Activated T-cell treated with anti-CD3 and anti-CD28 coated beads for 4 hours (primary cell): ENCODE data around the gene DIAPH1.

ENCODE experiments used
- DNase-seq: peaks from one replicate; pipeline ENCODE4 v3.0.0-alpha.2; 2020

DIAPH1 gene

GRCh38 chr5:141618804-141619554, at the start of gene DIAPH1:
TSS of gene DIAPH1 (minus strand) at chr5:141619000. CDS start at chr5:141618914, 86 bp downstream.
- DNase-seq: peak; percentile 99

- no peak for DNase-seq
Measured at GRCh38 chr5:141665995-141666940, 47.5 kb upstream of the DIAPH1 start.

- DNase-seq: peak; percentile 60
Measured at GRCh38 chr5:141664733-141665461, 46.1 kb upstream of the DIAPH1 start.

- no peak for DNase-seq
Measured at GRCh38 chr5:141663506-141663905, 44.7 kb upstream of the DIAPH1 start.

GRCh38 chr5:141662028-141662427, 43.2 kb upstream of the DIAPH1 start:
- DNase-seq: no peak

- no peak for DNase-seq
Measured at GRCh38 chr5:141657937-141658545, 39.2 kb upstream of the DIAPH1 start.

GRCh38 chr5:141657404-141657803, 38.6 kb upstream of the DIAPH1 start:
- DNase-seq: no peak

GRCh38 chr5:141656396-141656795, 37.6 kb upstream of the DIAPH1 start:
- no peak for DNase-seq

- no peak for DNase-seq
Measured at GRCh38 chr5:141655020-141655419, 36.2 kb upstream of the DIAPH1 start.

GRCh38 chr5:141654298-141654697, 35.5 kb upstream of the DIAPH1 start:
- no peak for DNase-seq

- DNase-seq: no peak
Measured at GRCh38 chr5:141651728-141652105, 32.9 kb upstream of the DIAPH1 start.

- DNase-seq: peak; percentile 69
Measured at GRCh38 chr5:141650851-141651727, 32.3 kb upstream of the DIAPH1 start, which contains the start of gene FCHSD1. TSS of gene FCHSD1 (minus strand) at chr5:141651418. CDS start at chr5:141651368, 50 bp downstream.

GRCh38 chr5:141649972-141650371, 31.2 kb upstream of the DIAPH1 start:
- no peak for DNase-seq

GRCh38 chr5:141649056-141649688, 30.4 kb upstream of the DIAPH1 start:
- DNase-seq: no peak

GRCh38 chr5:141647851-141648250, 29.1 kb upstream of the DIAPH1 start:
- no peak for DNase-seq

GRCh38 chr5:141647242-141647641, 28.4 kb upstream of the DIAPH1 start:
- DNase-seq: no peak

GRCh38 chr5:141646026-141646425, 27.2 kb upstream of the DIAPH1 start:
- DNase-seq: no peak

- DNase-seq: no peak
Measured at GRCh38 chr5:141641634-141642267, 23.0 kb upstream of the DIAPH1 start.

GRCh38 chr5:141640698-141641097, 21.9 kb upstream of the DIAPH1 start:
- no peak for DNase-seq

GRCh38 chr5:141640051-141640415, 21.2 kb upstream of the DIAPH1 start:
- no peak for DNase-seq
